ENCODE measurements around the gene MCTP1. TPM values are rescaled to one million over a fixed set of nuclear protein-coding genes. Genes with fewer than 3 reads are reported as not detected.

MCTP1 gene
- total and polyA plus RNA-seq, 2 of the 8 experiments (the other 6 are each of a cell fraction or from before 2014, with no cell fraction given), result 0.56 to 3.4 TPM

GRCh38 chr5:94699562-94699961 lies 585.3 kb downstream of the MCTP1 start:
- TF ChIP-seq RBBP5 (IDR thresholded peaks at IDR 0.05; ENCODE audit: borderline replicate concordance, low read depth, low read length) (no peak), KDM1A (IDR thresholded peaks at IDR 0.05; ENCODE audit: borderline replicate concordance, low read length) (no peak), JUN (IDR thresholded peaks at IDR 0.05; ENCODE audit: low read depth, low read length) (no peak), NANOG (IDR thresholded peaks at IDR 0.05; ENCODE audit: insufficient read depth, low read depth, low read length, poor library complexity, severe bottlenecking) (no peak), SIRT6 (IDR thresholded peaks at IDR 0.05; ENCODE audit: low read length) (no peak), POLR2A (IDR thresholded peaks at IDR 0.05; ENCODE audit: control extremely low read depth in 1 of 2, low read depth in 2 of 2, low read length in 2 of 2) (no peak), SAP30 (IDR thresholded peaks at IDR 0.05; ENCODE audit: insufficient read depth, insufficient replicate concordance, low read length) (no peak), GABPA (IDR thresholded peaks at IDR 0.05; ENCODE audit: borderline replicate concordance, insufficient read depth, low read length) (no peak), EZH2 (IDR thresholded peaks at IDR 0.05; ENCODE audit: low read depth, low read length, severe bottlenecking) (no peak), BCL11A (IDR thresholded peaks at IDR 0.05; ENCODE audit: low read depth in 2 of 2, low read length in 2 of 2) (no peak), SUZ12 (IDR thresholded peaks at IDR 0.05; ENCODE audit: low read length) (no peak)
- H2BK12ac ChIP-seq (ENCODE audit: low read depth, low read length), result no peak overlapping the region
- H3K23ac ChIP-seq (ENCODE audit: insufficient read length), result no peak overlapping the region
- H2AFZ ChIP-seq (ENCODE audit: low read length), result no peak overlapping the region
- POLR2A ChIA-PET (ENCODE audit: partially characterized antibody), result no interaction called here
- no peaks in the 10 kb centered on the region for H3K79me2 ChIP-seq (ENCODE audit: control insufficient read depth in 1 of 2, insufficient read depth in 2 of 2, low read length in 2 of 2)
- CTCF ChIA-PET (ENCODE audit: partially characterized antibody), result no interaction called here
- H3K4ac ChIP-seq (replicated peaks; ENCODE audit: insufficient read length, low read depth, low read length), result no peak overlapping the region
- H3K18ac ChIP-seq (ENCODE audit: extremely low read depth, low read length), result no peak overlapping the region
- H3K23me2 ChIP-seq (ENCODE audit: low read depth, low read length), result no peaks in the 10 kb centered on the region
- FAIRE-seq, result no peak
- no peak overlapping the region for H4K91ac ChIP-seq (replicated peaks; ENCODE audit: insufficient read length, low read length)
- no peak overlapping the region for H2BK15ac ChIP-seq (ENCODE audit: low read length)
- no peaks in the 10 kb centered on the region for H3K79me1 ChIP-seq (ENCODE audit: low read depth, low read length)
- H2BK20ac ChIP-seq (ENCODE audit: low read length), result no peak overlapping the region
- H3K4me2 ChIP-seq (ENCODE audit: insufficient read depth in 1 of 2, low read depth in 2 of 2, low read length in 2 of 2), result no peak overlapping the region
- no peak overlapping the region for H3K14ac ChIP-seq (ENCODE audit: insufficient read length)
- H2BK5ac ChIP-seq (ENCODE audit: low read depth, low read length), result no peak overlapping the region
- H3K4me1 ChIP-seq (replicated peaks in 1 of 4; ENCODE audit: control insufficient read depth in 3 of 4, insufficient read depth in 4 of 4, low read length in 3 of 4), result no peaks in the 10 kb centered on the region
- no peaks in the 10 kb centered on the region for H4K20me1 ChIP-seq (replicated peaks in 1 of 2; ENCODE audit: control insufficient read depth in 1 of 2, insufficient read depth in 2 of 2, low read length in 2 of 2)
- WGBS, 2 experiments (ENCODE audit: extremely low coverage in 1 of 2, insufficient coverage in 1 of 2, insufficient read length in 1 of 2, insufficient replicate concordance in 2 of 2, low coverage in 1 of 2, low lambda C conversion rate in 2 of 2, missing lambda C conversion rate in 1 of 2), result 95% methylated on average over 2 of the region's 2 CpGs; no CpG with 5 or more reads in 1 of the 2 experiments
- DNase-seq (ENCODE audit: low read depth in 1 of 2, low spot score in 2 of 2), result no peak
- H3K9ac ChIP-seq (replicated peaks in 1 of 4; ENCODE audit: extremely low read depth in 1 of 4, low read depth in 3 of 4, low read length in 3 of 4), result no peak overlapping the region
- H4K8ac ChIP-seq (ENCODE audit: extremely low read depth, insufficient read depth, low read length), result no peak overlapping the region
- no peak overlapping the region for H3K56ac ChIP-seq (replicated peaks; ENCODE audit: insufficient read length, low read depth, low read length)
- H2BK120ac ChIP-seq (replicated peaks; ENCODE audit: low read depth, low read length), result no peak overlapping the region
- 0 out of 4 replicates have a peak, but pooled peaks cover 0 to 2% of the 10 kb centered on the region in 2 experiments for H3K9me3 ChIP-seq (ENCODE audit: insufficient read depth in 2 of 2, low read depth in 1 of 2, low read length in 1 of 2)
- H4K5ac ChIP-seq (ENCODE audit: insufficient read length, low read depth, low read length), result no peak overlapping the region
- H3K27ac ChIP-seq (ENCODE audit: low read depth, low read length), result no peak overlapping the region
- H3K27me3 ChIP-seq (replicated peaks in 1 of 4; ENCODE audit: control insufficient read depth in 3 of 4, extremely low read depth in 1 of 4, insufficient read depth in 3 of 4, low read length in 3 of 4), result peaks cover 0 to 1% (median 0%) of the 10 kb centered on the region in 4 experiments; a peak in 1 of 7 replicates
- H3K4me3 ChIP-seq (ENCODE audit: extremely low read depth in 1 of 4, insufficient read depth in 2 of 4, low read depth in 3 of 4, low read length in 4 of 4), result no peak overlapping the region
- H2AK5ac ChIP-seq (ENCODE audit: low read depth, low read length), result no peak overlapping the region
- peaks cover 0 to 18% (median 3%) of the 10 kb centered on the region in 4 experiments; a peak in 3 of 8 replicates for H3K36me3 ChIP-seq (ENCODE audit: control insufficient read depth in 2 of 4, insufficient read depth in 4 of 4, low read length in 3 of 4)

All from H1 (cell line).